HL-60 (cell line): ENCODE data around the gene AFTPH.

Experiments
- POLR2AphosphoS5 ChIP-seq: IDR thresholded peaks from 2 replicates; pipeline ENCODE4 v1.6.1; 2012; ENCODE audit warnings: low read depth
- TF ChIP-seq, protein P1 (sequence below): IDR thresholded peaks from one replicate; pipeline ENCODE4 v1.5.1; 2011; ENCODE audit warnings: low read length, control low read depth, inconsistent platforms; ENCODE audit not compliant: insufficient read depth
- TF ChIP-seq, protein P2 (sequence below): IDR thresholded peaks from 2 replicates; pipeline ENCODE4 v1.6.1; 2012; ENCODE audit warnings: low read depth; ENCODE audit not compliant: insufficient replicate concordance

DNA sequence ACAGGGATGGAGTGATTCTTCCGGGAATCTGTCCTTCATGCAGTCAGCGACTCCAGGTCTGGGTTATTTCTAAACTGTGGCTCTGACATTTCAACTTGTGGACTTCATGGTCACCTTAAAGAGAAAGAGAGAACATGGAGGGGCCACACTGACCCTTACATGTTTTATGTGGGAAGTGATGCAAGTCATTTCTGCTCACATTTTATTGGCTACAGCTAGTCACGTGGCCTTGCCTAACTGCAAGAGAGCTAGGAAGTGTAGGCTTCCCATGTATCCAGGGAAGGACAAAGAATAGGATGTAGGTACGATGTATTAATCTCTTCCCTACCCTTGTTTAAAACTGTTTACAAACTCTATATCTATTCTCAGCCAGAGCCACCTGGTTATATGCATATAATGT is 30.3 kb upstream of the AFTPH start:
- TF ChIP-seq, protein P1, sequence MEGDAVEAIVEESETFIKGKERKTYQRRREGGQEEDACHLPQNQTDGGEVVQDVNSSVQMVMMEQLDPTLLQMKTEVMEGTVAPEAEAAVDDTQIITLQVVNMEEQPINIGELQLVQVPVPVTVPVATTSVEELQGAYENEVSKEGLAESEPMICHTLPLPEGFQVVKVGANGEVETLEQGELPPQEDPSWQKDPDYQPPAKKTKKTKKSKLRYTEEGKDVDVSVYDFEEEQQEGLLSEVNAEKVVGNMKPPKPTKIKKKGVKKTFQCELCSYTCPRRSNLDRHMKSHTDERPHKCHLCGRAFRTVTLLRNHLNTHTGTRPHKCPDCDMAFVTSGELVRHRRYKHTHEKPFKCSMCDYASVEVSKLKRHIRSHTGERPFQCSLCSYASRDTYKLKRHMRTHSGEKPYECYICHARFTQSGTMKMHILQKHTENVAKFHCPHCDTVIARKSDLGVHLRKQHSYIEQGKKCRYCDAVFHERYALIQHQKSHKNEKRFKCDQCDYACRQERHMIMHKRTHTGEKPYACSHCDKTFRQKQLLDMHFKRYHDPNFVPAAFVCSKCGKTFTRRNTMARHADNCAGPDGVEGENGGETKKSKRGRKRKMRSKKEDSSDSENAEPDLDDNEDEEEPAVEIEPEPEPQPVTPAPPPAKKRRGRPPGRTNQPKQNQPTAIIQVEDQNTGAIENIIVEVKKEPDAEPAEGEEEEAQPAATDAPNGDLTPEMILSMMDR: no peak
- TF ChIP-seq POLR2AphosphoS5: no peak
- TF ChIP-seq, protein P2, sequence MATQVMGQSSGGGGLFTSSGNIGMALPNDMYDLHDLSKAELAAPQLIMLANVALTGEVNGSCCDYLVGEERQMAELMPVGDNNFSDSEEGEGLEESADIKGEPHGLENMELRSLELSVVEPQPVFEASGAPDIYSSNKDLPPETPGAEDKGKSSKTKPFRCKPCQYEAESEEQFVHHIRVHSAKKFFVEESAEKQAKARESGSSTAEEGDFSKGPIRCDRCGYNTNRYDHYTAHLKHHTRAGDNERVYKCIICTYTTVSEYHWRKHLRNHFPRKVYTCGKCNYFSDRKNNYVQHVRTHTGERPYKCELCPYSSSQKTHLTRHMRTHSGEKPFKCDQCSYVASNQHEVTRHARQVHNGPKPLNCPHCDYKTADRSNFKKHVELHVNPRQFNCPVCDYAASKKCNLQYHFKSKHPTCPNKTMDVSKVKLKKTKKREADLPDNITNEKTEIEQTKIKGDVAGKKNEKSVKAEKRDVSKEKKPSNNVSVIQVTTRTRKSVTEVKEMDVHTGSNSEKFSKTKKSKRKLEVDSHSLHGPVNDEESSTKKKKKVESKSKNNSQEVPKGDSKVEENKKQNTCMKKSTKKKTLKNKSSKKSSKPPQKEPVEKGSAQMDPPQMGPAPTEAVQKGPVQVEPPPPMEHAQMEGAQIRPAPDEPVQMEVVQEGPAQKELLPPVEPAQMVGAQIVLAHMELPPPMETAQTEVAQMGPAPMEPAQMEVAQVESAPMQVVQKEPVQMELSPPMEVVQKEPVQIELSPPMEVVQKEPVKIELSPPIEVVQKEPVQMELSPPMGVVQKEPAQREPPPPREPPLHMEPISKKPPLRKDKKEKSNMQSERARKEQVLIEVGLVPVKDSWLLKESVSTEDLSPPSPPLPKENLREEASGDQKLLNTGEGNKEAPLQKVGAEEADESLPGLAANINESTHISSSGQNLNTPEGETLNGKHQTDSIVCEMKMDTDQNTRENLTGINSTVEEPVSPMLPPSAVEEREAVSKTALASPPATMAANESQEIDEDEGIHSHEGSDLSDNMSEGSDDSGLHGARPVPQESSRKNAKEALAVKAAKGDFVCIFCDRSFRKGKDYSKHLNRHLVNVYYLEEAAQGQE: no peak
